Left renal cortex interstitium (tissue), 4 donors: ENCODE results near the gene MIA3. TPM values are rescaled to one million over a fixed set of nuclear protein-coding genes. Genes with fewer than 3 reads are reported as not detected.

Experiments
- DNase-seq, 4 donors: peaks; one replicate each; pipeline ENCODE4 v3.0.0-alpha.2; 2013; ENCODE audit warnings: low read depth in 4 of 4, low spot score in 2 of 4, missing footprints in 1 of 4
- polyA plus RNA-seq, 4 donors: library from polyadenylated mRNA; unstranded; fragments of 120-200 nt; gene quantifications; one replicate each; pipeline ENCODE4 v1.2.1, GENCODE V29; 2013; ENCODE audit not compliant: insufficient read length in 4 of 4

The MIA3 gene
- polyA plus RNA-seq, 4 donors: 54.0 to 102 (median 72.9) TPM

DNA sequence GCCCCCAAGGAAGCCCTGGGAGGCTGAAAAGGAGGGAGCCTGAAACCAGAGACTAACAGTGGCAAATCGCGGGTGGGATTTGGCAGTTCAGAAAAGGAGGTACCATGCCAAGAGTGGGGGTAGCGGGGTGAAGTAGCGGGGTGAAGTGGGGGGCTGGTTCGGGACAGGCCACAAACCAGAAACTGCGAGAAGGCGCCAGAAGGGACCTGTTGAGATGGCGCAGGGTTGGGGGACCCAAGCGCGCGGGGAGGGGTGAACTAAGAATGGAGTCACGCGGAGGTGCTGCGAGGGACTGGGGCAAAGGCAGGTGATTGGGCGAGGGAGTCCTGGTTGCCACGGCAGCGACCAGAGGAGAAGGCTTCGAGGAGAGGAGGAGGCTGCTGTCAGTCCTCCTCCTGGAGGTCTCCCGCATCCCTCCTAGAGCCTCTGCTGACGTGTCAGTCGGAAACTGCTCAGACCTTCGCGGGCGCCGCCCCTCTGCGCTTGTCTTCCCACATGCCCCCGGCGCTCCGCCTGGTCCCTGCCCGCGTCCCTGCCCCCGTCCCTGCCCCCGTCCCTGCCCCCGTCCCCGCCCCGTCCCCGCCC lies 438 bp upstream of the MIA3 start:
- peak in 2 of 4 donors; percentile 72 to 74 for DNase-seq

DNA sequence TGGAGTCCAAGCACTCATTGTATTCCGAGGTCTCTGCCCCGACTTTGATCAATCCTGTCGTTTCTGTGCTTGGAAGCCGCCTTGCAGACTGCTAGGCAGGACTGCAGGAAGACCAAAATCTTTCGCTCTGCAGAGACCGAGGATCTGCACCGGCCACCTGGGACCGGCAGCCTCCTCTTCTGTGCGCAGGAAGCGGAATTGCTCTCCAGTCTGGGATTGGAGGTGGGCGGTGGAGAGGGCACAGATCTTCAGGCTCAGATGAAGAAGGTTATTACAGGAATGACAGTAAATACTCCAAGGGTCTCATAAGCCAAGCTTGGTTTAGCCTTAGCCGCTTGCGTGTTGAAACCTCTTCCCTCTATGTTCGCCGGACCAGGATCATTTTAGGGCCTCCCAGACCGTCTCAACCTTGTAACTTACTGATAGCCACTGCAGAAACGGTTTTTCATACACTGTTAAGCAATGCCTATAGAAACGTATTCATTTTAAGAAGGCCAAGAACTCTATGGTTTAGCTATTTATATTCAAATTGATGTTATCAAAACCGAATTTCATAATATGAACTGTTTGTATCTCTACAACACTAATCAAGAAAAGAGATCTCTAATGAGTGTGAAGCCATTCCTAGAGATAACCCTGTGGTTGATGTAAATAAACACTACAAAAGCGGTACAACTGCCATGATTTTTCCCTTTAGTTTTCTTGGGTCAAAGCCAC lies 1.1 kb downstream of the MIA3 start:
- peak in 2 of 4 donors; percentile 13 to 28 for DNase-seq

GRCh38 chr1:222620566-222620965 lies 2.7 kb downstream of the MIA3 start:
- DNase-seq: no peak

DNA sequence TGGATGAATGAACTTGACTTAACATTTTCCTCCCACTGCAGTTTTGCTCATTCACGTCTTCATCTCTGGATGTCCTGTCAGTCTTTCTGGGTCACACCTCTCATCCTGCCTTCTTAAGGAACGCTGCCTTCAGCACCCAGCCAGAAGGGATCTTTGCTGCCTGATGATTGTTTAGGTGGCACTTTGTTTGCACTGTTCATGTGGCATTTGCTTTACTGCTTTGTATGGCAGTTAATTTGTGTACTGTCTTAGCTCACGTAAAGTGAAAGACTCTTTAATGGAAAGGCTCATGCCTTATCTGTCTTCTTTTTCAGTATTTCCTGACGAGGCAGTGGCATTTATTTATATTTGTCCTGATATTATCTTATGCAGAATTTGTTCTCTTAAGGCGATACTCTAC lies 4.9 kb downstream of the MIA3 start:
- no peak for DNase-seq

- DNase-seq: no peak
These were observed 5.6 kb downstream of the MIA3 start for GRCh38 chr1:222623458-222623857.

DNA sequence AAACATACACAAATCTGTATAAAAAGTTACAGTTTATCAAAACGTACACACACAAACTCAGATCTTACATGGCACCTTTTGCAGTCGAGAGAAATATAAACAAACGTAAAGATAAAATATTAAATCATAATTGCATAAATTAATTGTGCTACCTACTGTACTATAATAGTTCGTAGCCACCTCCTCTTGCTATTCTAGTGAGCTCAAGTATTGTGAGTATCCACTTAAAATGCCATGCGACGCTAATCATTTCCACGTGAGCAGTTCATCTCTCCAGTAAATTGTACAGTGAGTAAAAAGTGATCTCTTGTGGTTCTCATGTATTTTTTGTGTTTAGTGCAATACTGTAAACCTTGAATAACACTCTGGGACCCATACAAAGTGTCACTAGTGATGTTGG lies 6.3 kb downstream of the MIA3 start:
- no peak for DNase-seq

DNA sequence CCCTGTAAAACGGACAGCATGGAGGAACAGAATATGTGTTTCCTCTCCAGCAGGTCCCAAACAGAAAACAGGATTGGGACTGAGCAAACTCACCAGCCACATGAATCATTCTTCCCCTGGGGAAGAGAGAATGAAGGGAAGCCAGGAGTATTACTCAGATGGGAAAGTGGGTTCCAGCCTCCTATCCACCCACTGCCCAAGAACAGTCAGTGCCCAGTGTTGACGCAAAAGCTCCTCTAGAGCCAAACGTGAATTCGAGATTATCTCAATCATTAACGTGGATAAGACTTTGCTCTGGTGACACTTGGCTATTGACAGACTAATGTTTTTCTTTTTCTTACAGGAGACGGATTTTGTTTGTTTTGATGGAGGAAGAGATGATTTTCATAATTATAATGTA lies 9.3 kb downstream of the MIA3 start:
- DNase-seq: no peak

- no peak for DNase-seq
These were observed 12.1 kb downstream of the MIA3 start for GRCh38 chr1:222629921-222630535.

- DNase-seq: no peak
These were observed 13.8 kb downstream of the MIA3 start for GRCh38 chr1:222631611-222632208.

DNA sequence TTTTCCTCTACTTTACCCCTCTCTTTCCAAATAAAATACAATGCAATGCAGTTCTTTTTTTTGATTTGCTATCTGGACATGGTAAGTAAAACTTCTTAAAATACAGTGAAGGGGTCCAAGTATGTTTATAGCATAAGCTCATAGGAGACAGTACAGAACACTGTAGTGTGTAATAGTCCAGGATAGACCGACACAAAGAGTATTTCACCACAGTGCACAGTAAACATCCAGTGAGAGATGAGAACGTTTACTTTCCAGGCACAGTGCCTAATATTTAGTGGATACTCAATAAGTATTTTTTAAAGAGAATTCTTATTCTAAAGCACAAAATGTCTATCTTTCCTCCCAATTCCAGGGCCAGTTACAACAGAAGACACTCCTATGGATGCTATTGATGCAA lies 14.9 kb downstream of the MIA3 start:
- DNase-seq: no peak

DNA sequence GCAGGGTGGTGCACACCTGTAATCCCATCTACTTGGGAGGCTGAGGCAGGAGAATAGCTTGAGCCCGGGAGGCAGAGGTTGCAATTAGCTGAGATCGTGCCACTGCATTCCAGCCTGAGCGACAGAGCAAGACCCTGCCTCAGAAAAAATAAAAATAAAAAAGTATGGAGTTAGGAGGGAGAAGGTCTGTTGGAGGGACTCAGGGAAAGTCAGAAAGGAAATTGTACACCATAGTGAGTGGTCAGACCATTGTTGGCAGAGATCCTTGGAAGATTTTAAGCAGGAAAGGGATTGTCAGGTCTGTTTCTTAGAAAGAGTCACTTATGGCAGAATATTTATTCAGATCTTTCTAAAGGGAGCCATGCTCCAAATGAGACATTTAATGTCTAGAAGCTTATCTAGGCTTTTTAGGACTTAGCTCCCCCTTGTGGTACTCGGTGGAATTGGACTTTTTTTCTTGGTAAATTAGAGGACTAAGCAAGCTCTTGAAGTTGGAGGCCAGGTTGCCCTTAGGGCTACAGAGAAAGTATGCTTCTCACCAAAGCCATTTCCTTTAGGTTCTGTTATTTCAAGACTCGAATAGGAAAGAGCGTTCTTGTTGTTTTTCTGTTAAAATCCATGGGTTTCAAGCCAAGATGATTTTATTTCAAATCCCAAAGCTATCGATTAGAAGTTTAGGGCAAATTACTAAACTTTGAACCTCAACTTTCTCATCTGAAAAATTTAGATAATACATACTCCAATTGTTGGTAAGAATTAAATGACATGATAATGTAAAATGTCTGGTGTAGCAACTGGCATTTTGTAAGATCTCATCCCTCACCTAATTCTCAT lies 16.5 kb downstream of the MIA3 start:
- peak in 3 of 4 donors; percentile 70 to 87 (median 73) for DNase-seq

GRCh38 chr1:222641269-222641948 lies 23.5 kb downstream of the MIA3 start:
- no peak for DNase-seq

DNA sequence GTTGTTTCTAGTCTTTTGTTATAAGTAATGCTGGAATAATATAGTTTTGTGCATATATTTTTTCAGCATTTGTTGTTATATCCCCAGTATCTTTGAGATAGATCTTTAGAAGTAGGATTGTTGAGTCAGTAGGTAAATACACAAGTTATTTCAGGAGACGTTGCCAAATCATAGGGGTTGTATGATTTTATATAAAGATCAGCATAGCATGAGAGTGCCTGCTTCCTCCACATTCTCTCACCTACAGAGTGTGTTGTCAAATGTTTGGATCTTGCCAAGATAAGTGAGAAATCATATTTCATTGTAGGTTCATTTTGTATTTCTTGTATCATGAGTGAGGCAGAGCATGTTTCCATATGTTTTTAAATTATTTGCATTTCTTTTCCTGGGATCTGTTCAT lies 24.6 kb downstream of the MIA3 start:
- DNase-seq: no peak

- DNase-seq: peak in 1 of 4 donors; percentile 34
These were observed 25.7 kb downstream of the MIA3 start for GRCh38 chr1:222643606-222643937.

DNA sequence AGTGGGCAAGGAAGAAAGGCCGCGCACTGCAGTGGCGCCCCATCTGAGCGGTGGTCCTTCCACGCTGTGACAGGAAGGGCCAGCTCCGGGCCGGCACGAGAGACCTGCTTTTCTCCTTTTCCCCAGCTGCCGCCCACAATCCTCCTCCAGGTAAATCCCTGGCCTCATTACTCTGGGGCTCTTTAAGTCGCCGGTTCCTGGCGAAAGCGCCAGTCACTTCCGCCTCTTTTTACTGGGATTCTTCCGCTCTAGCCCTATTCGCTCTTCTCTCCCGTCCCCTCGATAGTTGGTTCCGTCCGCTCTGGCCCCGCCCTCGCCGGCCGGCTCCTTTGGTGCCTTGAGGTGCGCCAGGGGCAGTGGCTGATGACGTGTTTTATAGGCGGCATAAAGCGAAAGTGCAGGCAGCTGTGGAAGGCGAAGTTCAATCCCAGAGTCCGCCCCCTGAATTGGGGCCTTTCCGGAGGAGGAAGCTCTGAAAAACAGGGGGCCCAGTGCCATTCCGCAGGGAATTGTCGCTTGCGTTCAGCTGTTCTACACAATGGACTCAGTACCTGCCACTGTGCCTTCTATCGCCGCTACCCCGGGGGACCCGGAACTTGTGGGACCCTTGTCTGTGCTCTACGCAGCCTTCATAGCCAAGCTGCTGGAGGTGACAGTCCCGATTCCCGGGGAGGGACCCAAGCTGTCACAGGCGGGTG lies 26.2 kb downstream of the MIA3 start:
- DNase-seq: peak; percentile 90 to 98 (median 97)

- DNase-seq: peak in 1 of 4 donors; percentile 15
These were observed 26.7 kb downstream of the MIA3 start for GRCh38 chr1:222644636-222644980.

DNA sequence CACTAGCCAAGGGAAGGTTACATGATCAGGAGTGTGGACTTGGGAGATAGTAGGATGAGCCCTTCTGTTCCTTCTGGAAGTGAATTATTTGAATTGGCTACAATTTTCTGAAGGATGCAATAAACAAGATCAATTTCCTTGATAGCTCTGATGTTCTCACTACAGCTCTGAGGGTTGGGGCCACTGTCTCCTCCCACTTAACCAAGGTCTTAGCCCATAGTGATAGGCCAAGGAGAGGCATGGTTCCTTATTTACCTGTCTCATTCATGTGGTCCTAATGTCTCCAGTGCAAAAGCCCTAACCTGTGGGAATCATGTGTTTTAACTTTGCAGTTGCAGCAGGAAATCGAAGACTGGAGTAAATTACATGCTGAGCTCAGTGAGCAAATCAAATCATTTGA lies 34.8 kb downstream of the MIA3 start:
- no peak for DNase-seq

DNA sequence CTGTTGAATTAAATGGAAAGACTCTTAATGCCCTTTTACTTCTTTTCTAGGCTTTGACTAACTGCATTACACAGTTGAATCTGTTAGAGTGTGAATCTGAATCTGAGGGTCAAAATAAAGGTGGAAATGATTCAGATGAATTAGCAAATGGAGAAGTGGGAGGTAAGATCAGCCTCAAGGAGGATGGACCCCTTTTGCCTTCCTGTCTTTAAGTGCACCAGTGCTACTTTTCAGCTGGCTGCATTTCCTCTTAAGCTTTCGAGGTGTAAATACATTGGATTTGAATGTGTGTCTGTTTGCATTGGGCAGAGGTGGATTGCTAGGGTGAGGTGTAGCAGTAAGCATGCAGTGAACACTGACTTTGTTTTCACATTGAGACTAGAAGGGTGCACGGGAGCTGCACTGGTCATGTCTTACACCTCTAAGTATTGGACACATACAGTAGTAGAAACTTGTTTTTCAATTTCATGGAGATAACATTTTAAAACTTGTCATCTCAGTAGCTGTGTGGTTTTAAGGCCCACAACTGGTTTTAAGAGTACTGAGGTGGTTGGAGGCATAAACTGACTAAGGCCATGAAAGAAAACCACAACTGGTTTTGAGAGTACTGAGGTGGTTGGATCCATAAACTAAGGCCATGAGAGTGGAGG lies 35.4 kb downstream of the MIA3 start:
- no peak for DNase-seq

GRCh38 chr1:222654849-222655248 lies 37.0 kb downstream of the MIA3 start:
- no peak for DNase-seq
